GM19240 (cell line): Measurements from ENCODE around the gene TENT5C.
A peak's percentile ranks its signal among the peaks of the same experiment; 100 is the strongest.

Experiments
- DNase-seq: peaks from one replicate; pipeline ENCODE4 v3.0.0; 2011; ENCODE audit warnings: low spot score; ENCODE audit not compliant: insufficient read length

Gene TENT5C

DNA sequence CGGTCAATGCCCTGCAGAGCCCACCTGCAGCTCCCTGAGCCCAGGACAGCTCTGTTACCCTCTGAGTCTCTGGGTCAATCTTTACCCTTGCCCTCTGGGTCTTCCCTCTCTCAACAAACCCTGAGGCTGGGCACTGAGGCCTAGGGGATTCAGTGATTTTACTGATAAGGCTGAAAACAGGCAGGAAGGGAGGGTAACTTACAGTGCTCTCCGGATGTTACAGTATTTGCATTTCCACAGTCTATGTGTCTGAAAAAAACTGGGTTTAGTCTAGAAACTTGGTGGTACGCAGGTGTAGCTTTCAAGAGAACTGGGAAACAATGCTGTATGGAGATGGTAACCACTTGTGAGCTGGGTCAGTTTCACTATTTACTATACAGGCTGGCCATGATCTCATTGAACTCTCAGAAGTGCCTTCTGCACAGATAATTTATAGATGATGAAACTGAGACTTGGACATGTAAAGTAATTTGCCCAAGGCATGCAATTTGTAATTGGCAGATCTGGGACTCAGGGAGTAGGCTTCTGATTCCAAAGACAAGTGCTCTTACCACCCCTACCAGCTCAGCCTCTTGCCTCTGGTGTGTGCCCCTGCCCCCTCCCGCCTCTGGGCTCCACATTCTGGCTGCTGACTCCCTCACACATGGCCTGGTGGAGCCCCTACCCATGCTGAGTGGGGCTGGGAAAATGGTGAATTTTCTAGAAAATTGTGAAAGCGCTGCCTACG, 48.8 kb downstream of the TENT5C start:
- DNase-seq, result peak; percentile 40

GRCh38 chr1:117655220-117655577, 49.4 kb downstream of the TENT5C start:
- DNase-seq, result no peak

DNA sequence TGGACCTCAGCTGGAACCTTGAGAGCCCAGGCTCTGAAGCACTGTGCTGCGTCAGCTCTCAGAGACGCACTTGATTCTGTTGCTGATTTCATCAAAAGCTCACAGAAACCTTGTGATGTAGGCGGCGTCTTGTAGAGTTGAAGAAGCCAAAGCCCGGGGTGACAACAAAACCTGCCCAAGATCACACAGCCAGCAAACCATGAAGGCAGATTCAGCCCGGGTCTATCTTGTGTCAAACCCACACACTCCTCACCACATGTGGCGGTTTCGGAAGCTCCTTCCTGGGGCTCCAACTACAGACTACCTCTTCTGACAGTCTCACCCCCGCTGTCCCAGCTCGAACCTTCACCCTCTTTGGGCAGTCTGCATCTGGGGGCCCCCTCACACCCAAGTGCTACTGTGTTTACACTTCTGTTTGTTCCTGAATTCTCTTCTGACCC, 50.4 kb downstream of the TENT5C start:
- DNase-seq, result no peak

- DNase-seq, result no peak
Observed at GRCh38 chr1:117657031-117657430, 51.2 kb downstream of the TENT5C start.

GRCh38 chr1:117657949-117658660, 52.3 kb downstream of the TENT5C start:
- no peak for DNase-seq

DNA sequence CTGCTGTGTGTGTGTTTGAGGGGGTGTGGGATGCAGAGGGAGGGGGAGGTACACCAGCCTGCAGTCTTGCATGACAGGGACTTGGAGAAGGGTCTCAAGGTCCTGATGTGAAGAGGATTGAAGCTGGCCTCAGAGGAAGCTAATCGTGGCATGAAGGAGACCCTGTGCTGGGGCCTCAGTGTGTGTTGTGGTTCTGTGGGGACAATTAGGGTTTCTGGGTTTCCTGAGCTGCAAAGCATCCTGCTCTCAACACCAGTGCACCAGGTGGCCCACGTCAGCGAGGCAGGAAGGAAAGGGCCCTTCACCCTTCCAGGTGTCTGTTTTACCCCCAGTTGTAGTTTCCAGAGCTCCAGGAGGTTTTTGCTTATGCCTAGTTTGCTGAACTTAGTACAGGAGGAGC, 52.8 kb downstream of the TENT5C start:
- DNase-seq, result no peak

- DNase-seq, result no peak
Observed at GRCh38 chr1:117659550-117660270, 53.9 kb downstream of the TENT5C start.

GRCh38 chr1:117660271-117660965, 54.6 kb downstream of the TENT5C start:
- no peak for DNase-seq

DNA sequence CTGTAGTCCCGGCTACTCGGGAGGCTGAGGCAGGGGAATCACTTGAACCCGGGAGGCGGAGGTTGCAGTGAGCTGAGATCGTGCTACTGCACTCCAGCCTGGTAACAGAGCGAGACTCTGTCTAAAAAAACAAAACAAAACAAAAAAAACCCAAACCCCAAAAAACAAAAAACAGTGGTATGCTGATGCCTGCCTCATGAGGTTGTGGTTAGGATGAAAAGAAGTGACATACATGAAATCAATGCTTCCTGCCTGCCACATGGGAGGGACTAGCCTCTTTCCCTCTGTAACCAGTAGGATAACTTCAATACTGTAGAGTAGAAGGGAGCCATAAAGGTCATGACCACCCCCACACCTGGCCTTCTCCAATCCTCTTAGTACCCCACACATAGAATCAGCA, 55.2 kb downstream of the TENT5C start:
- no peak for DNase-seq

DNA sequence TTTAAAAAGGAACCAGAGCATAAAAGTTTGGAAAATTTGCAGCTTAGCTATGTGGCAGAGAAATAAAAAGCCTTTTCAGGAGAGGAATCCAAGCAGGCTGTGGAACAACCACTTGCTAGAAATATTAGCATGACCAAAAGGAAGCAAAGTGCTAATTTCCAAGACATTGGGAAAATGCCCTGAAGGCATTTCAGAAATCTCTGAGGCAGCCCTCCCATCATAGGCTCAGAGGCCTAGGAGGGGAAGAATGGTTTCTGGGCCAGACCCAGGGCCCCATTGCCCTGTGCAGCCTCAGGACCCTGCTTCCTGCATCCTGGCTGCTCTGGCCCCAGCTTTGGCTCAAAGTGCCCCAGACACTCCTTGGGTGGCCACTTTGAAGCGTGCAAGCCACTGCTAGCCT, 56.8 kb downstream of the TENT5C start:
- DNase-seq, result no peak

GRCh38 chr1:117663156-117663902, 57.5 kb downstream of the TENT5C start:
- DNase-seq, result no peak

DNA sequence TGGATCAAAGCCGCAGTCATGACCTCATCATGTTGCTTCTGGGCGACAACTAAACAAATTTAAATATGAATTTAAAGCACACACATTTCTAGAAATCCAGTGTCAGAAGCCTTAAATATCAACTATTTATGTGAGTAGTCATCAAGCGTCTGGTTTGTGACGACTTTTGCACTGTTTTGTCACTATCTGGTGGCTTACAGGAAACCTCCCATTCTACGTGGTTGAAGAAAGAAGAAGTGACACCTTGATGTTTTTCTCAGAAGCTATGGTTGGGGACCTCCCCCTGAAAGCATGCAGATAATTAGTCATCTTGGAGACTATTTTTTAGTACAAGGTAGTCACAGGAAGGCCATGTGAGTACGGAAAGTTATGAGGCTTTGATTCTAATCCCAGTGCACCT, 58.5 kb downstream of the TENT5C start:
- DNase-seq, result peak; percentile 59

DNA sequence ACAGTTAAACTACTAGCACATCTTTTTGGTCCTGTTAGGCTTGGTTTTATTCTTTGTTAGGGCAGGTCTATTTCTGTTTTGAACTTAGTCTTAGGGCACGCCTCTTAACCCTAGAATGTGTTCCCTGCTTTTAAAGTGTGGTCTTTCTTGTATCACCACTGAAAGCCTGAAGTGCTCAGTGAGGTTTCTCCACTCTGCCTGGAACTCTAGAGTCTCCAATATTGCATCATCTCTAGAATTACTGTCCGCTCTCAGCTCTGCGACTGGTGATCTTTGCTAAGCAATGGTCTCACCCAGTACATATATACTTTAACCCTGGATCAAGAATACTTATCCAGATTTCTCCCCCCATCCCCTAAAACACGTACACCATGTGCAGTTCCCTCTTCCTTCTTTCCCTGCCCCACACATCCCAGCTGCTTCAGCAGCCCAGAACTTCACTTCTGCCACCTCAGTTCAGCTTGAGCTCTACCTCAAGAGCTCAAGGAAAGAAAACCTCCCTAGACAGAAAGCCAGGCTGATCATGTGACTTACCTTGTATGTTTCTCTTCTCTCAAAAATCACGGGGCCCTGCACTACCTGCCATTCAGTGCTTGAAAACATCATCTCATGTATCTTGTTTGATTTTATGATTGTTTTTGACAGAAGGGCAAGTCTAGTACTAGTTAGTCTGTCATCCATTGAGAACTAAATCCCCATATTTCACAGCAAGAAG, 59.9 kb downstream of the TENT5C start:
- DNase-seq, result no peak

DNA sequence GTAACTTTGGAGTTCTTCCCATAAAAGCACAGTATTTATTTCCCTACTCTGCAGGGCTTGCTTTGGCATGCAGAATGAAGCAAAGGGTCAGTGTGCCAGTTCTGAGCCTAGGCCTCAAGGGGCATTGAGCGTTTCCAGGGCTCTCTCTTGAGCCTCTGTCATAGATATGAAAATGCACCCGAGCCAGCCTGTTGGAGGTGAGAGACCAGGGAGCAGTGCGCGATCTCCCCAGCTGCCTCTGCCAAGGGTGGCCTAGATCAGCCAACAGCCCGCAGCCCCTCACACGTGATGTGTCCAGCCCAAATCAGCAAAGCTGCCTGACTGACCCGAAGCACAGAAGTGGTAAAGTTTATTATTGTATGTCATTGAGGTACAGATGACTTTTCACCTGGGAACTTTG, 63.7 kb downstream of the TENT5C start:
- no peak for DNase-seq

- DNase-seq, result no peak
Observed at GRCh38 chr1:117670976-117671780, 65.3 kb downstream of the TENT5C start.

DNA sequence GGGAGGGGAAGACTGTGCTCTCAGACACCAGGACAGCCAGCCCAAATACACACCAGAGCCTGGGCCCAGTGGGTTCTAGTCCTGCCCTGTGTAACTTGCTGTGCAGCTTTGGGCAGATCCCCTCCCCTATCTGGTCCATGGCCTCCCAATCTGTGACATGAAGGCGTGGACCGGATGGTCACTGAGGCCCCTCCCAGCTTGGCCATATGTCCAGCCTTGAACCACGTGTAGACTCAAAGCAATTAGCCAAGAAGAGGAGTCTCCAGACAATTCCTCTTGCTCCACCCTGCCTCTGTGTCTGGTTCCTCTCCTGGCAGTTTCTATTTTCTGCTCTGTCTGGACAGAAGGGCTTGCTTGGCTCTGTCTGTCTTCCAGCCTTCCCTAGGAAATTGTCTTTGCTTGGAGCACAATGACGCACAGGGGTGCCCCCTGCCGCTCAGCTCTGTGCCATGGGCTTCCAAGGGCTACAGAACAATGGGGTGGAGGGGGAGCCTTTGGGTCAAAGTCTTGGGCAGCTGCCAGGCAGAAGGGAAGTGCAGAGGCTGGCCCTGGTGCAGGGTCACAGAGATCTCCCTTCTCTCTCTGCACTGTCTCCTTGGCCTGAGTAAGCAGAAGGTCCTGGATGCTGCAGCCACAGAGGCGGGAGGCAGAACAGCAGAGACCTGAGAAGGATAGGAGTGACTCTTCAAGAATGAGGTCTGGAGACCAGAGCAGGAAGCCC, 66.1 kb downstream of the TENT5C start:
- no peak for DNase-seq

- DNase-seq, result no peak
Observed at GRCh38 chr1:117672756-117673155, 66.9 kb downstream of the TENT5C start.

DNA sequence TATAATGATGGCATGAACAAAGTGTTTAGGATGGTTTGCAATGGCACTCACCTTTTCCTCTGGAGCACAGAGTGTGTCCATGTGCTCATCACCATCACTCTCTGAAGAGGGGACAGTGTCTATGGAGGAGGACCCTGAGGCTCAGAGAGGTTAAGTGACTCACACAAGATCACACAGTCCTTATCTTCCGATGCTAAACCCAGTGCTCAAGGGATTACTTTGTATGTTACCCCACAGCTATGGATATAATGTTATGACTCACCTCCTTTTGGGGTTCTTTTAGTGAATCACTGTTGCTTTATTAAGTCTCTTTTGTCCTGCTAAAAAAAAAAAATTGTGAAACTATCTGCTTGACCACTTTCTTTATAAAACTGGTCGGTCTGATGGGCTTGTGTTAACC, 67.6 kb downstream of the TENT5C start:
- no peak for DNase-seq
